ENCODE measurements around the gene CCDC38. TPM values are rescaled to one million over a fixed set of nuclear protein-coding genes. Genes with fewer than 3 reads are reported as not detected.
"Not testable (repeated sequence)": the region's sequence is repeated elsewhere in the genome, so short reads cannot be mapped to it uniquely, and the experiment has no call there.

CCDC38 gene
- total RNA-seq, 2 donors from 2014 or later = 0.10 TPM; not detected in 1

- H3K4me3 Mint-ChIP-seq = no peak within 1 kb of the TSS
- peaks cover 22% of the 10 kb centered on the region for H3K4me1 Mint-ChIP-seq
- H3K27me3 Mint-ChIP-seq = peaks cover 6% of the 10 kb centered on the region
- H3K36me3 Mint-ChIP-seq (ENCODE audit: low read depth) = peaks cover 4% of the 10 kb centered on the region
- H3K9me3 ChIP-seq (ENCODE audit: control insufficient read depth, low read length, poor library complexity, severe bottlenecking) = no peaks in the 10 kb centered on the region
- ATAC-seq = peak; percentile 96
- H3K27ac Mint-ChIP-seq = no peak within 1 kb of the TSS
- peak; percentile 76 to 91 (median 86) for DNase-seq
Measured at GRCh38 chr12:95858451-95859343, 83.7 kb downstream of the CCDC38 start, which contains the start of gene SNRPF. SNRPF (plus strand) TSS chr12:95858952; CDS start chr12:95859074, 122 bp downstream.

GRCh38 chr12:95857799-95858198 is 84.6 kb downstream of the CCDC38 start:
- H3K4me3 Mint-ChIP-seq = no peak overlapping the region
- no peak overlapping the region for H3K27ac Mint-ChIP-seq
- no peaks in the 10 kb centered on the region for H3K36me3 Mint-ChIP-seq (ENCODE audit: low read depth)
- peaks cover 16% of the 10 kb centered on the region for H3K4me1 Mint-ChIP-seq
- ATAC-seq (no peak), DNase-seq (no peak)
- H3K9me3 ChIP-seq (ENCODE audit: control insufficient read depth, low read length, poor library complexity, severe bottlenecking) = no peaks in the 10 kb centered on the region
- peaks cover 6% of the 10 kb centered on the region for H3K27me3 Mint-ChIP-seq

GRCh38 chr12:95857156-95857555 is 85.3 kb downstream of the CCDC38 start:
- no peak for DNase-seq
- Mint-ChIP-seq H3K27ac (no peak overlapping the region), H3K27me3 (peaks cover 6% of the 10 kb centered on the region), H3K4me1 (peaks cover 18% of the 10 kb centered on the region), H3K4me3 (no peak overlapping the region), H3K36me3 (ENCODE audit: low read depth) (no peaks in the 10 kb centered on the region)
- H3K9me3 ChIP-seq (ENCODE audit: control insufficient read depth, low read length, poor library complexity, severe bottlenecking) = no peaks in the 10 kb centered on the region
- no peak for ATAC-seq

- Mint-ChIP-seq H3K36me3 (ENCODE audit: low read depth) (no peaks in the 10 kb centered on the region), H3K27ac (peak overlapping the region; percentile 70), H3K27me3 (peaks cover 3% of the 10 kb centered on the region), H3K4me1 (peaks cover 28% of the 10 kb centered on the region), H3K4me3 (peak overlapping the region; percentile 49)
- H3K9me3 ChIP-seq (ENCODE audit: control insufficient read depth, low read length, poor library complexity, severe bottlenecking) = no peaks in the 10 kb centered on the region
- ATAC-seq (no peak), DNase-seq (no peak)
Measured at GRCh38 chr12:95852133-95852532, 90.3 kb downstream of the CCDC38 start.

GRCh38 chr12:95851606-95852005 is 90.8 kb downstream of the CCDC38 start:
- Mint-ChIP-seq H3K27ac (peak overlapping the region; percentile 70), H3K36me3 (ENCODE audit: low read depth) (no peaks in the 10 kb centered on the region)

GRCh38 chr12:95848575-95849388 is 93.6 kb downstream of the CCDC38 start:
- no peak for ATAC-seq
- H3K27me3 Mint-ChIP-seq = peaks cover 16% of the 10 kb centered on the region

More at GRCh38 chr12:95851606-95852005, 90.8 kb downstream of the CCDC38 start:
- H3K9me3 ChIP-seq (ENCODE audit: control insufficient read depth, low read length, poor library complexity, severe bottlenecking) = no peaks in the 10 kb centered on the region
- peaks cover 4% of the 10 kb centered on the region for H3K27me3 Mint-ChIP-seq
- DNase-seq (no peak), ATAC-seq (peak; percentile 68)
- H3K4me1 Mint-ChIP-seq = peaks cover 28% of the 10 kb centered on the region
- peak overlapping the region; percentile 49 for H3K4me3 Mint-ChIP-seq

GRCh38 chr12:95842426-95842825 is 100.0 kb downstream of the CCDC38 start:
- not testable (repeated sequence) for H3K4me3 Mint-ChIP-seq; H3K4me1 Mint-ChIP-seq; H3K36me3 Mint-ChIP-seq (ENCODE audit: low read depth); ATAC-seq; H3K9me3 ChIP-seq (ENCODE audit: control insufficient read depth, low read length, poor library complexity, severe bottlenecking); DNase-seq; H3K27ac Mint-ChIP-seq
- peaks cover 23% of the 10 kb centered on the region for H3K27me3 Mint-ChIP-seq

More at GRCh38 chr12:95848575-95849388, 93.6 kb downstream of the CCDC38 start:
- H3K4me1 Mint-ChIP-seq = peaks cover 22% of the 10 kb centered on the region
- H3K9me3 ChIP-seq (ENCODE audit: control insufficient read depth, low read length, poor library complexity, severe bottlenecking) = no peaks in the 10 kb centered on the region
- H3K36me3 Mint-ChIP-seq (ENCODE audit: low read depth) = no peaks in the 10 kb centered on the region
- H3K4me3 Mint-ChIP-seq = no peak overlapping the region
- H3K27ac Mint-ChIP-seq = no peak overlapping the region
- no peak for DNase-seq

- DNase-seq (no peak), ATAC-seq (no peak)
- no peaks in the 10 kb centered on the region for H3K9me3 ChIP-seq (ENCODE audit: control insufficient read depth, low read length, poor library complexity, severe bottlenecking)
- peaks cover 8% of the 10 kb centered on the region for H3K27me3 Mint-ChIP-seq
- no peak overlapping the region for H3K27ac Mint-ChIP-seq
- H3K4me3 Mint-ChIP-seq = no peak overlapping the region
- H3K36me3 Mint-ChIP-seq (ENCODE audit: low read depth) = no peaks in the 10 kb centered on the region
- H3K4me1 Mint-ChIP-seq = peaks cover 8% of the 10 kb centered on the region
Measured at GRCh38 chr12:95838125-95838524, 104.3 kb downstream of the CCDC38 start.

- H3K27me3 Mint-ChIP-seq = peaks cover 9% of the 10 kb centered on the region
- H3K4me1 Mint-ChIP-seq = peaks cover 8% of the 10 kb centered on the region
- no peaks in the 10 kb centered on the region for H3K9me3 ChIP-seq (ENCODE audit: control insufficient read depth, low read length, poor library complexity, severe bottlenecking)
- no peak overlapping the region for H3K4me3 Mint-ChIP-seq
- no peaks in the 10 kb centered on the region for H3K36me3 Mint-ChIP-seq (ENCODE audit: low read depth)
- no peak for ATAC-seq
- no peak overlapping the region for H3K27ac Mint-ChIP-seq
- DNase-seq = no peak
Measured at GRCh38 chr12:95837240-95838038, 105.0 kb downstream of the CCDC38 start.

- Mint-ChIP-seq H3K27me3 (peaks cover 12% of the 10 kb centered on the region), H3K27ac (no peak overlapping the region), H3K4me3 (no peak overlapping the region), H3K4me1 (peaks cover 8% of the 10 kb centered on the region), H3K36me3 (ENCODE audit: low read depth) (no peaks in the 10 kb centered on the region)
- DNase-seq = no peak
- ATAC-seq = no peak
- no peaks in the 10 kb centered on the region for H3K9me3 ChIP-seq (ENCODE audit: control insufficient read depth, low read length, poor library complexity, severe bottlenecking)
Measured at GRCh38 chr12:95836630-95837239, 105.7 kb downstream of the CCDC38 start.

GRCh38 chr12:95836185-95836609 is 106.2 kb downstream of the CCDC38 start:
- H3K36me3 Mint-ChIP-seq (ENCODE audit: low read depth) = no peaks in the 10 kb centered on the region
- H3K4me3 Mint-ChIP-seq = no peak overlapping the region
- no peak for ATAC-seq
- peaks cover 12% of the 10 kb centered on the region for H3K27me3 Mint-ChIP-seq
- H3K4me1 Mint-ChIP-seq = peaks cover 8% of the 10 kb centered on the region
- DNase-seq = no peak
- no peak overlapping the region for H3K27ac Mint-ChIP-seq
- no peaks in the 10 kb centered on the region for H3K9me3 ChIP-seq (ENCODE audit: control insufficient read depth, low read length, poor library complexity, severe bottlenecking)

- no peaks in the 10 kb centered on the region for H3K36me3 Mint-ChIP-seq (ENCODE audit: low read depth)
- H3K4me3 Mint-ChIP-seq = no peak overlapping the region
- H3K27me3 Mint-ChIP-seq = peaks cover 21% of the 10 kb centered on the region
- H3K9me3 ChIP-seq (ENCODE audit: control insufficient read depth, low read length, poor library complexity, severe bottlenecking) = no peaks in the 10 kb centered on the region
- ATAC-seq = no peak
- DNase-seq = no peak
- H3K27ac Mint-ChIP-seq = no peak overlapping the region
- H3K4me1 Mint-ChIP-seq = peaks cover 8% of the 10 kb centered on the region
Measured at GRCh38 chr12:95834572-95834971, 107.8 kb downstream of the CCDC38 start.

Measured in T-helper 17 cell (primary cell).